ENCODE data around the gene STK39. TPM values are rescaled to one million over a fixed set of nuclear protein-coding genes. Genes with fewer than 3 reads are reported as not detected.

Gene STK39
- total RNA-seq, 1 donor from 2014 or later: 15.7 TPM

- Histone ChIP-seq H3K9me3 (ENCODE audit: control insufficient read depth in 3 of 3, low read length in 3 of 3) (no peaks in the 10 kb centered on the region), H3K9ac (ENCODE audit: low read depth in 1 of 3, low read length in 3 of 3) (no peak overlapping the region), H3K27me3 (ENCODE audit: control insufficient read depth in 3 of 3, insufficient read depth in 3 of 3, low read length in 3 of 3) (no peaks in the 10 kb centered on the region), H3K36me3 (ENCODE audit: control insufficient read depth in 3 of 3, insufficient read depth in 3 of 3, low read length in 3 of 3) (no peaks in the 10 kb centered on the region), H3K4me1 (ENCODE audit: control insufficient read depth in 3 of 3, insufficient read depth in 3 of 3, low read length in 3 of 3) (no peaks in the 10 kb centered on the region), H3K27ac (ENCODE audit: low read depth, low read length) (no peak overlapping the region), H3K4me3 (ENCODE audit: low read length in 3 of 3) (no peak overlapping the region)
Measured at GRCh38 chr2:168149986-168150385, 97.4 kb downstream of the STK39 start.

GRCh38 chr2:168149150-168149974, 98.0 kb downstream of the STK39 start:
- Histone ChIP-seq H3K27me3 (ENCODE audit: control insufficient read depth in 3 of 3, insufficient read depth in 3 of 3, low read length in 3 of 3) (no peaks in the 10 kb centered on the region), H3K27ac (ENCODE audit: low read depth, low read length) (no peak overlapping the region), H3K4me1 (ENCODE audit: control insufficient read depth in 3 of 3, insufficient read depth in 3 of 3, low read length in 3 of 3) (no peaks in the 10 kb centered on the region), H3K9me3 (ENCODE audit: control insufficient read depth in 3 of 3, low read length in 3 of 3) (no peaks in the 10 kb centered on the region), H3K36me3 (ENCODE audit: control insufficient read depth in 3 of 3, insufficient read depth in 3 of 3, low read length in 3 of 3) (no peaks in the 10 kb centered on the region), H3K4me3 (ENCODE audit: low read length in 3 of 3) (no peak overlapping the region), H3K9ac (ENCODE audit: low read depth in 1 of 3, low read length in 3 of 3) (no peak overlapping the region)

GRCh38 chr2:168147830-168148794, 99.3 kb downstream of the STK39 start:
- no peak overlapping the region for H3K27ac ChIP-seq (ENCODE audit: low read depth, low read length)
- H3K4me3 ChIP-seq (ENCODE audit: low read length in 3 of 3): no peak overlapping the region
- H3K27me3 ChIP-seq (ENCODE audit: control insufficient read depth in 3 of 3, insufficient read depth in 3 of 3, low read length in 3 of 3): no peaks in the 10 kb centered on the region
- no peaks in the 10 kb centered on the region for H3K4me1 ChIP-seq (ENCODE audit: control insufficient read depth in 3 of 3, insufficient read depth in 3 of 3, low read length in 3 of 3)
- no peak overlapping the region for H3K9ac ChIP-seq (ENCODE audit: low read depth in 1 of 3, low read length in 3 of 3)
- H3K36me3 ChIP-seq (ENCODE audit: control insufficient read depth in 3 of 3, insufficient read depth in 3 of 3, low read length in 3 of 3): no peaks in the 10 kb centered on the region
- no peaks in the 10 kb centered on the region for H3K9me3 ChIP-seq (ENCODE audit: control insufficient read depth in 3 of 3, low read length in 3 of 3)

GRCh38 chr2:168146892-168147810, 100.2 kb downstream of the STK39 start:
- Histone ChIP-seq H3K36me3 (ENCODE audit: control insufficient read depth in 3 of 3, insufficient read depth in 3 of 3, low read length in 3 of 3) (no peaks in the 10 kb centered on the region), H3K4me1 (ENCODE audit: control insufficient read depth in 3 of 3, insufficient read depth in 3 of 3, low read length in 3 of 3) (no peaks in the 10 kb centered on the region), H3K27me3 (ENCODE audit: control insufficient read depth in 3 of 3, insufficient read depth in 3 of 3, low read length in 3 of 3) (no peaks in the 10 kb centered on the region), H3K9me3 (ENCODE audit: control insufficient read depth in 3 of 3, low read length in 3 of 3) (no peaks in the 10 kb centered on the region), H3K4me3 (ENCODE audit: low read length in 3 of 3) (no peak overlapping the region), H3K9ac (ENCODE audit: low read depth in 1 of 3, low read length in 3 of 3) (no peak overlapping the region), H3K27ac (ENCODE audit: low read depth, low read length) (no peak overlapping the region)

- H3K9ac ChIP-seq (ENCODE audit: low read depth in 1 of 3, low read length in 3 of 3): no peak overlapping the region
- H3K27me3 ChIP-seq (ENCODE audit: control insufficient read depth in 3 of 3, insufficient read depth in 3 of 3, low read length in 3 of 3): no peaks in the 10 kb centered on the region
- no peaks in the 10 kb centered on the region for H3K4me1 ChIP-seq (ENCODE audit: control insufficient read depth in 3 of 3, insufficient read depth in 3 of 3, low read length in 3 of 3)
- no peak overlapping the region for H3K4me3 ChIP-seq (ENCODE audit: low read length in 3 of 3)
- H3K27ac ChIP-seq (ENCODE audit: low read depth, low read length): no peak overlapping the region
- no peaks in the 10 kb centered on the region for H3K36me3 ChIP-seq (ENCODE audit: control insufficient read depth in 3 of 3, insufficient read depth in 3 of 3, low read length in 3 of 3)
- no peaks in the 10 kb centered on the region for H3K9me3 ChIP-seq (ENCODE audit: control insufficient read depth in 3 of 3, low read length in 3 of 3)
Measured at GRCh38 chr2:168145426-168146310, 101.7 kb downstream of the STK39 start.

- H3K27ac ChIP-seq (ENCODE audit: low read depth, low read length): no peak overlapping the region
- H3K9ac ChIP-seq (ENCODE audit: low read depth in 1 of 3, low read length in 3 of 3): no peak overlapping the region
- H3K27me3 ChIP-seq (ENCODE audit: control insufficient read depth in 3 of 3, insufficient read depth in 3 of 3, low read length in 3 of 3): no peaks in the 10 kb centered on the region
- no peaks in the 10 kb centered on the region for H3K4me1 ChIP-seq (ENCODE audit: control insufficient read depth in 3 of 3, insufficient read depth in 3 of 3, low read length in 3 of 3)
- H3K36me3 ChIP-seq (ENCODE audit: control insufficient read depth in 3 of 3, insufficient read depth in 3 of 3, low read length in 3 of 3): no peaks in the 10 kb centered on the region
- no peaks in the 10 kb centered on the region for H3K9me3 ChIP-seq (ENCODE audit: control insufficient read depth in 3 of 3, low read length in 3 of 3)
- no peak overlapping the region for H3K4me3 ChIP-seq (ENCODE audit: low read length in 3 of 3)
Measured at GRCh38 chr2:168145011-168145410, 102.4 kb downstream of the STK39 start.

GRCh38 chr2:168143813-168144212, 103.6 kb downstream of the STK39 start:
- Histone ChIP-seq H3K27me3 (ENCODE audit: control insufficient read depth in 3 of 3, insufficient read depth in 3 of 3, low read length in 3 of 3) (no peaks in the 10 kb centered on the region), H3K36me3 (ENCODE audit: control insufficient read depth in 3 of 3, insufficient read depth in 3 of 3, low read length in 3 of 3) (no peaks in the 10 kb centered on the region), H3K9ac (ENCODE audit: low read depth in 1 of 3, low read length in 3 of 3) (no peak overlapping the region), H3K9me3 (ENCODE audit: control insufficient read depth in 3 of 3, low read length in 3 of 3) (no peaks in the 10 kb centered on the region), H3K4me3 (ENCODE audit: low read length in 3 of 3) (no peak overlapping the region), H3K27ac (ENCODE audit: low read depth, low read length) (no peak overlapping the region), H3K4me1 (ENCODE audit: control insufficient read depth in 3 of 3, insufficient read depth in 3 of 3, low read length in 3 of 3) (no peaks in the 10 kb centered on the region)

GRCh38 chr2:168140892-168141291, 106.5 kb downstream of the STK39 start:
- Histone ChIP-seq H3K9me3 (ENCODE audit: control insufficient read depth in 3 of 3, low read length in 3 of 3) (no peaks in the 10 kb centered on the region), H3K36me3 (ENCODE audit: control insufficient read depth in 3 of 3, insufficient read depth in 3 of 3, low read length in 3 of 3) (no peaks in the 10 kb centered on the region), H3K27me3 (ENCODE audit: control insufficient read depth in 3 of 3, insufficient read depth in 3 of 3, low read length in 3 of 3) (no peaks in the 10 kb centered on the region), H3K4me1 (ENCODE audit: control insufficient read depth in 3 of 3, insufficient read depth in 3 of 3, low read length in 3 of 3) (no peaks in the 10 kb centered on the region), H3K27ac (ENCODE audit: low read depth, low read length) (no peak overlapping the region), H3K9ac (ENCODE audit: low read depth in 1 of 3, low read length in 3 of 3) (no peak overlapping the region), H3K4me3 (ENCODE audit: low read length in 3 of 3) (no peak overlapping the region)

- no peak overlapping the region for H3K9ac ChIP-seq (ENCODE audit: low read depth in 1 of 3, low read length in 3 of 3)
- no peak overlapping the region for H3K4me3 ChIP-seq (ENCODE audit: low read length in 3 of 3)
- no peaks in the 10 kb centered on the region for H3K4me1 ChIP-seq (ENCODE audit: control insufficient read depth in 3 of 3, insufficient read depth in 3 of 3, low read length in 3 of 3)
- no peak overlapping the region for H3K27ac ChIP-seq (ENCODE audit: low read depth, low read length)
- no peaks in the 10 kb centered on the region for H3K36me3 ChIP-seq (ENCODE audit: control insufficient read depth in 3 of 3, insufficient read depth in 3 of 3, low read length in 3 of 3)
- no peaks in the 10 kb centered on the region for H3K27me3 ChIP-seq (ENCODE audit: control insufficient read depth in 3 of 3, insufficient read depth in 3 of 3, low read length in 3 of 3)
- H3K9me3 ChIP-seq (ENCODE audit: control insufficient read depth in 3 of 3, low read length in 3 of 3): no peaks in the 10 kb centered on the region
Measured at GRCh38 chr2:168139852-168140251, 107.5 kb downstream of the STK39 start.
